ENCODE measurements around the gene DCTPP1.

DNA sequence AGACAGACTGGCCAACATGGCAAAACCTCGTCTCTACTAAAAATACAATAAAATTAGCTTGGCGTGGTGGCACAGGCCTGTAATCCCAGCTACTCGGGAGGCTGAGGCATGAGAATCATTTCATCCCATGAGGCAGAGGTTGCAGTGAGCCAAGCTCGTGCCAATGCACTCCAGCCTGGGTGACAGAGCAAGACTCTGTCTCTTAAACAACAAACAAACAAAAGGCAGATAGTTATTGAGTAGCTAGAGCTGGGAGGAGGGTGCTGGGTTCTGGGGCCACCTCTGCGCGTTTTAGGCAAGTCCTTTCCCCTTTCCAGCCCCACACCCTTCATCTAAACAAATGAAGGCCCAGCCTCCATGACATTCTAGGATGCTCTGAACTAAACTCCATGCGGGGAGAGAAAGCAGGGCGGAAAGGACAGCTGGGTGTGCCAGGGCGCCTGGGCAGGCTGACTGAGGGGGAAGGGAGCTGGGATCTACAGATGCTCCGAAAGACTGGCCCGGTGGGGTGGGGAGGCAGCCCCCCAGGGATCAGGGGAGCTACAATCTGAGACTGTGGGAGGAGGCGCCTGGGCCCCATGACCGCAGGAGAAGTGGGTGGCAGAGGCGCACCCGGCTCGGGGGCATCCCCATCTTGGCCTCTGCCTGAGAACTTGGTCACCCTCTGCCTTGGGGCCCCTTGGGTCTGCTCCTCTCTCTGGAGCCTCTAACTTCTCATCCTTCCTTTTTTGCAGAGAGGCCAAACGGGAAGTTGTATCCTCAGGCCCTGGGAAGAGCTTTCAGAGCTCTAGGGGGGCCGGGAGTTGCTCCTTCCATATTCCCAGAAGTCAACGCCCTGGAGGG, 43.6 kb upstream of the DCTPP1 start:
- TF ChIP-seq SPI1 (IDR thresholded peaks at IDR 0.05; ENCODE audit: low read depth, low read length): no peak
- peak; percentile 30; the same call in 1 of the 2 replicates for TF ChIP-seq POLR2A (IDR thresholded peaks at IDR 0.05; ENCODE audit: low read depth, low read length)
- no peak for TF ChIP-seq TAF1 (IDR thresholded peaks at IDR 0.05; ENCODE audit: low read depth, low read length)
